IPS-18a (cell line): ENCODE measurements around the gene KMT2C.

Experiments used
- H3K27ac ChIP-seq: one replicate; pipeline ENCODE4 v1.5.1; 2013; ENCODE audit warnings: low read length
- H3K27me3 ChIP-seq: one replicate; pipeline ENCODE4 v1.6.1; 2013; ENCODE audit warnings: mild to moderate bottlenecking, low read length; ENCODE audit not compliant: control insufficient read depth, insufficient read depth
- H3K36me3 ChIP-seq: one replicate; pipeline ENCODE4 v1.6.1; 2013; ENCODE audit warnings: low read depth, low read length; ENCODE audit not compliant: control insufficient read depth
- H3K4me1 ChIP-seq: one replicate; pipeline ENCODE4 v1.6.1; 2013; ENCODE audit warnings: low read depth, low read length; ENCODE audit not compliant: control insufficient read depth
- H3K4me3 ChIP-seq: one replicate; pipeline ENCODE4 v1.5.1; 2013; ENCODE audit warnings: low read length
- H3K9ac ChIP-seq: one replicate; pipeline ENCODE4 v1.6.1; 2013; ENCODE audit warnings: mild to moderate bottlenecking, low read length, moderate library complexity
- H3K9me3 ChIP-seq: one replicate; pipeline ENCODE4 v1.6.1; 2013; ENCODE audit warnings: low read depth, low read length; ENCODE audit not compliant: control insufficient read depth

KMT2C gene

GRCh38 chr7:152344253-152344652, 91.5 kb downstream of the KMT2C start:
- no peaks in the 10 kb centered on the region for H3K36me3 ChIP-seq
- no peak overlapping the region for H3K27ac ChIP-seq
- no peak overlapping the region for H3K9ac ChIP-seq
- no peaks in the 10 kb centered on the region for H3K27me3 ChIP-seq
- no peak overlapping the region for H3K4me3 ChIP-seq
- no peaks in the 10 kb centered on the region for H3K4me1 ChIP-seq
- peaks cover 4% of the 10 kb centered on the region for H3K9me3 ChIP-seq

- no peaks in the 10 kb centered on the region for H3K36me3 ChIP-seq
- H3K4me3 ChIP-seq = no peak overlapping the region
- peaks cover 2% of the 10 kb centered on the region for H3K9me3 ChIP-seq
- H3K27me3 ChIP-seq = no peaks in the 10 kb centered on the region
- H3K4me1 ChIP-seq = no peaks in the 10 kb centered on the region
- no peak overlapping the region for H3K27ac ChIP-seq
- no peak overlapping the region for H3K9ac ChIP-seq
Measured at GRCh38 chr7:152342796-152343195, 93.0 kb downstream of the KMT2C start.

GRCh38 chr7:152341914-152342236, 93.9 kb downstream of the KMT2C start:
- Histone ChIP-seq H3K27ac (no peak overlapping the region), H3K4me1 (no peaks in the 10 kb centered on the region), H3K4me3 (no peak overlapping the region), H3K36me3 (no peaks in the 10 kb centered on the region), H3K9me3 (no peaks in the 10 kb centered on the region), H3K27me3 (no peaks in the 10 kb centered on the region), H3K9ac (no peak overlapping the region)

- no peak overlapping the region for H3K4me3 ChIP-seq
- no peaks in the 10 kb centered on the region for H3K9me3 ChIP-seq
- H3K4me1 ChIP-seq = no peaks in the 10 kb centered on the region
- no peak overlapping the region for H3K9ac ChIP-seq
- H3K27me3 ChIP-seq = no peaks in the 10 kb centered on the region
- H3K36me3 ChIP-seq = no peaks in the 10 kb centered on the region
- no peak overlapping the region for H3K27ac ChIP-seq
Measured at GRCh38 chr7:152341039-152341913, 94.5 kb downstream of the KMT2C start.

- Histone ChIP-seq H3K27me3 (no peaks in the 10 kb centered on the region), H3K9ac (no peak overlapping the region), H3K9me3 (no peaks in the 10 kb centered on the region), H3K4me1 (no peaks in the 10 kb centered on the region), H3K36me3 (no peaks in the 10 kb centered on the region), H3K4me3 (no peak overlapping the region), H3K27ac (no peak overlapping the region)
Measured at GRCh38 chr7:152340161-152340560, 95.6 kb downstream of the KMT2C start.

- no peaks in the 10 kb centered on the region for H3K36me3 ChIP-seq
- H3K4me3 ChIP-seq = no peak overlapping the region
- no peak overlapping the region for H3K9ac ChIP-seq
- no peaks in the 10 kb centered on the region for H3K9me3 ChIP-seq
- no peaks in the 10 kb centered on the region for H3K27me3 ChIP-seq
- no peak overlapping the region for H3K27ac ChIP-seq
- no peaks in the 10 kb centered on the region for H3K4me1 ChIP-seq
Measured at GRCh38 chr7:152338561-152338960, 97.2 kb downstream of the KMT2C start.

GRCh38 chr7:152336754-152337368, 98.9 kb downstream of the KMT2C start:
- no peak overlapping the region for H3K9ac ChIP-seq

GRCh38 chr7:152335900-152336571, 99.8 kb downstream of the KMT2C start:
- no peaks in the 10 kb centered on the region for H3K9me3 ChIP-seq
- H3K27ac ChIP-seq = no peak overlapping the region
- H3K9ac ChIP-seq = no peak overlapping the region
- no peak overlapping the region for H3K4me3 ChIP-seq
- no peaks in the 10 kb centered on the region for H3K27me3 ChIP-seq
- H3K4me1 ChIP-seq = no peaks in the 10 kb centered on the region
- H3K36me3 ChIP-seq = no peaks in the 10 kb centered on the region

More at GRCh38 chr7:152336754-152337368, 98.9 kb downstream of the KMT2C start:
- H3K4me3 ChIP-seq = no peak overlapping the region
- no peak overlapping the region for H3K27ac ChIP-seq
- no peaks in the 10 kb centered on the region for H3K36me3 ChIP-seq
- H3K27me3 ChIP-seq = no peaks in the 10 kb centered on the region
- no peaks in the 10 kb centered on the region for H3K9me3 ChIP-seq
- H3K4me1 ChIP-seq = no peaks in the 10 kb centered on the region

- H3K9ac ChIP-seq = no peak overlapping the region
- no peaks in the 10 kb centered on the region for H3K9me3 ChIP-seq
- H3K27ac ChIP-seq = no peak overlapping the region
- no peaks in the 10 kb centered on the region for H3K4me1 ChIP-seq
- H3K27me3 ChIP-seq = no peaks in the 10 kb centered on the region
- peaks cover 3% of the 10 kb centered on the region for H3K36me3 ChIP-seq
- H3K4me3 ChIP-seq = no peak overlapping the region
Measured at GRCh38 chr7:152333134-152333533, 102.7 kb downstream of the KMT2C start.

GRCh38 chr7:152330827-152331226, 105.0 kb downstream of the KMT2C start:
- Histone ChIP-seq H3K4me3 (no peak overlapping the region), H3K36me3 (peaks cover 3% of the 10 kb centered on the region), H3K27me3 (no peaks in the 10 kb centered on the region), H3K4me1 (no peaks in the 10 kb centered on the region), H3K9ac (no peak overlapping the region), H3K27ac (no peak overlapping the region), H3K9me3 (no peaks in the 10 kb centered on the region)

GRCh38 chr7:152329469-152329868, 106.3 kb downstream of the KMT2C start:
- no peak overlapping the region for H3K9ac ChIP-seq
- H3K27me3 ChIP-seq = no peaks in the 10 kb centered on the region
- H3K9me3 ChIP-seq = no peaks in the 10 kb centered on the region
- no peak overlapping the region for H3K4me3 ChIP-seq
- H3K27ac ChIP-seq = no peak overlapping the region
- H3K36me3 ChIP-seq = peaks cover 3% of the 10 kb centered on the region
- no peaks in the 10 kb centered on the region for H3K4me1 ChIP-seq
